PC-3 (cell line): ENCODE results near the gene DAPK1. TPM values are rescaled to one million over a fixed set of nuclear protein-coding genes. Genes with fewer than 3 reads are reported as not detected.

Source experiments
- ATAC-seq: fragments of 200-7000 bp; cut with Tn5 transposase; 2 replicates; pipeline ENCODE4 v1.9.1; 2020; ENCODE audit warnings: mild to moderate bottlenecking, moderate library complexity
- BruUV-seq: library from RNA; stranded (reverse); fragments of 400-500 nt; replicated peaks from 2 replicates; lab custom pipeline; 2021; lab: Mats Ljungman, UMichigan
- CTCF ChIA-PET: fragments of 300-600 bp; sonication (Branson Sonifier 250); formaldehyde crosslinking; loops from one replicate; lab custom pipeline; 2022; ENCODE audit warnings: antibody characterized with exemption; lab: Charles Lee
- POLR2A ChIA-PET: fragments of 300-600 bp; sonication (Branson Sonifier 250); formaldehyde crosslinking; loops from one replicate; lab custom pipeline; 2022; ENCODE audit warnings: antibody characterized with exemption; ENCODE audit not compliant: unreplicated experiment; lab: Charles Lee
- DNase-seq: peaks from one replicate; pipeline ENCODE4 v3.0.0-alpha.2; 2015
- H2AFZ ChIP-seq: fragments of 300-600 bp; sonication (generic); 2 replicates; pipeline ENCODE4 v1.6.0; 2016; ENCODE audit warnings: antibody characterized with exemption, low read length
- H3F3A ChIP-seq: fragments of 300-600 bp; sonication (generic); one replicate; pipeline ENCODE4 v1.6.0; 2017; ENCODE audit warnings: antibody characterized with exemption, low read length, control low read depth, mild to moderate bottlenecking; ENCODE audit not compliant: unreplicated experiment
- H3K27ac ChIP-seq: fragments of 300-600 bp; sonication (generic); 2 replicates; pipeline ENCODE4 v1.5.1; 2016; ENCODE audit warnings: mild to moderate bottlenecking, low read length
- H3K27me3 ChIP-seq: fragments of 300-600 bp; sonication (generic); 2 replicates; pipeline ENCODE4 v1.6.1; 2016; ENCODE audit warnings: low read length, mixed read lengths
- H3K36me3 ChIP-seq: fragments of 300-600 bp; sonication (generic); 2 replicates; pipeline ENCODE4 v1.6.1; 2016; ENCODE audit warnings: low read depth, mixed run types, low read length, mixed read lengths
- H3K4me1 ChIP-seq: fragments of 300-600 bp; sonication (generic); 2 replicates; pipeline ENCODE4 v1.5.1; 2016; ENCODE audit warnings: low read length; ENCODE audit not compliant: insufficient read depth
- H3K4me2 ChIP-seq: fragments of 300-600 bp; sonication (generic); 2 replicates; pipeline ENCODE4 v1.6.0; 2016; ENCODE audit warnings: low read length
- H3K4me3 ChIP-seq: fragments of 300-600 bp; sonication (generic); 2 replicates; pipeline ENCODE4 v1.5.1; 2016; ENCODE audit warnings: mild to moderate bottlenecking, low read length, mixed read lengths
- H3K79me2 ChIP-seq: fragments of 300-600 bp; sonication (generic); 2 replicates; pipeline ENCODE4 v1.6.1; 2017; ENCODE audit warnings: low read length, mixed read lengths
- H3K9ac ChIP-seq: fragments of 300-600 bp; sonication (generic); 2 replicates; pipeline ENCODE4 v1.6.0; 2016; ENCODE audit warnings: mild to moderate bottlenecking, low read length
- H3K9me2 ChIP-seq: fragments of 300-600 bp; sonication (generic); replicated peaks from 2 replicates; pipeline ENCODE4 v1.6.1; 2016; ENCODE audit warnings: mixed run types, low read length, mixed read lengths
- H3K9me3 ChIP-seq: fragments of 300-600 bp; sonication (generic); 2 replicates; pipeline ENCODE4 v1.6.1; 2016; ENCODE audit warnings: low read length, mixed read lengths
- H4K20me1 ChIP-seq: fragments of 300-600 bp; sonication (generic); 2 replicates; pipeline ENCODE4 v1.6.1; 2016; ENCODE audit warnings: low read length, mixed read lengths
- EZH2 ChIP-seq: fragments of 300-600 bp; sonication (generic); IDR thresholded peaks from one replicate; pipeline ENCODE4 v1.6.1; 2017; ENCODE audit warnings: antibody characterized with exemption, mild to moderate bottlenecking, low read length; ENCODE audit not compliant: unreplicated experiment
- EZH2phosphoT487 ChIP-seq: fragments of 300-600 bp; sonication (generic); IDR thresholded peaks from 2 replicates; pipeline ENCODE4 v1.6.1; 2018; ENCODE audit warnings: mild to moderate bottlenecking, antibody characterized with exemption, low read length, borderline replicate concordance
- intact Hi-C: fragments of 100-400 bp; cut with micrococcal nuclease; formaldehyde crosslinking; loops from 2 replicates; pipeline ENCODE4 v1.9.0; 2023
- total RNA-seq: library from RNA; depleted of rRNA; stranded (reverse); fragments of >200 nt; gene quantifications from 2 replicates; pipeline ENCODE4 v1.2.3, GENCODE V29; 2014
- TF ChIP-seq, protein P1 (sequence below): fragments of 300-600 bp; sonication (generic); conservative IDR thresholded peaks from 2 replicates; pipeline ENCODE4 v1.5.1; 2017; ENCODE audit warnings: antibody characterized with exemption, low read depth, mild to moderate bottlenecking, low read length

DAPK1 gene
- total RNA-seq, 1 experiment from 2014 or later: not detected

DNA sequence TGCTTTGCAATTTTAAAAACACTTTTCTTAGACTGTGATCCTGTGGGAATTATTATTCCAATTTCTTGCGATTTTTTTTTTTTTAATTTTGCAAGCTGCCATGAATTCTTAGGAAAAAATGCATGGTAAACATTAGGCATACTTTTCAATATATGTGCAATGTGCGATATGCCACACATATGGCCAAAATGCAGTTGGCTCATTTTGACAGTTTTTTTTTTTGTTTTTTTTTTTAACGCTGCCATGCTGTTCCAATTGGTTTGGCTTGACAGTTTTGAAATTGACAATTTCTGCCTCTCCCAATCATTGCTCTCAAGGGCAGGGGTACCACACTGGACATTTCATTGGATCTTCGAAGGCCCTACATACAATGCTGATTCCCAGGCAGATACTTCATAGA lies 36.4 kb downstream of the DAPK1 start:
- H3K9me3 ChIP-seq: no peaks in the 10 kb centered on the region
- no peak overlapping the region for H3K9ac ChIP-seq
- ATAC-seq: no peak
- BruUV-seq: no TSS peak
- H3K79me2 ChIP-seq: no peaks in the 10 kb centered on the region
- H3F3A ChIP-seq: no peaks in the 10 kb centered on the region
- no peak for DNase-seq
- H3K27me3 ChIP-seq: no peaks in the 10 kb centered on the region
- POLR2A ChIA-PET: no interaction called here
- no peak for TF ChIP-seq EZH2
- TF ChIP-seq EZH2phosphoT487: no peak
- TF ChIP-seq, protein P1, sequence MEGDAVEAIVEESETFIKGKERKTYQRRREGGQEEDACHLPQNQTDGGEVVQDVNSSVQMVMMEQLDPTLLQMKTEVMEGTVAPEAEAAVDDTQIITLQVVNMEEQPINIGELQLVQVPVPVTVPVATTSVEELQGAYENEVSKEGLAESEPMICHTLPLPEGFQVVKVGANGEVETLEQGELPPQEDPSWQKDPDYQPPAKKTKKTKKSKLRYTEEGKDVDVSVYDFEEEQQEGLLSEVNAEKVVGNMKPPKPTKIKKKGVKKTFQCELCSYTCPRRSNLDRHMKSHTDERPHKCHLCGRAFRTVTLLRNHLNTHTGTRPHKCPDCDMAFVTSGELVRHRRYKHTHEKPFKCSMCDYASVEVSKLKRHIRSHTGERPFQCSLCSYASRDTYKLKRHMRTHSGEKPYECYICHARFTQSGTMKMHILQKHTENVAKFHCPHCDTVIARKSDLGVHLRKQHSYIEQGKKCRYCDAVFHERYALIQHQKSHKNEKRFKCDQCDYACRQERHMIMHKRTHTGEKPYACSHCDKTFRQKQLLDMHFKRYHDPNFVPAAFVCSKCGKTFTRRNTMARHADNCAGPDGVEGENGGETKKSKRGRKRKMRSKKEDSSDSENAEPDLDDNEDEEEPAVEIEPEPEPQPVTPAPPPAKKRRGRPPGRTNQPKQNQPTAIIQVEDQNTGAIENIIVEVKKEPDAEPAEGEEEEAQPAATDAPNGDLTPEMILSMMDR: no peak
- CTCF ChIA-PET: no interaction called here
- H3K9me2 ChIP-seq: no peaks in the 10 kb centered on the region
- H3K4me1 ChIP-seq: no peaks in the 10 kb centered on the region
- no peak overlapping the region for H2AFZ ChIP-seq
- intact Hi-C loops: no loop called here
- H3K36me3 ChIP-seq: no peaks in the 10 kb centered on the region
- H3K4me2 ChIP-seq: no peak overlapping the region
- H4K20me1 ChIP-seq: no peaks in the 10 kb centered on the region
- no peak overlapping the region for H3K27ac ChIP-seq
- no peak overlapping the region for H3K4me3 ChIP-seq

DNA sequence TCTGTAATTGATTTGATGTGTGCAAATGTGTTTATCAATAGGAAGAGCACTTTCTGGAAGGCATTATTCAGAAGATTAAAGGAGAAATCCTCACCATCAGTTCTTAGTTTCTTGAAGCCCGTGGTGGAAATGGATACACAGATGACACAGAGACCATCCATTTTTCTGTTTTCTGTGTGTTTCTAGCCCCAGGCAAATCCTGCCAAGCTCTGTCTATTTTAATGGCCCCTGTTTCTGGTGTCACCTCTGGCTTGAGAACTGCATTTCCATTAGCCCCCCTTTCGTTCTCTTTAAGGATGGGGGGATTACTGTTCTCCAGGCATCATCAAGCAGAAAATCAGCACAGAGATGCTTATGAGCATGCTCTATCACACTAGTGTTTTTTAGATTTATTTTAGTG lies 37.3 kb downstream of the DAPK1 start:
- Histone ChIP-seq H4K20me1 (no peaks in the 10 kb centered on the region), H3K4me1 (no peaks in the 10 kb centered on the region), H3K4me2 (no peak overlapping the region), H2AFZ (no peak overlapping the region), H3K79me2 (no peaks in the 10 kb centered on the region), H3K27ac (no peak overlapping the region), H3K4me3 (no peak overlapping the region), H3K9ac (no peak overlapping the region), H3K9me2 (no peaks in the 10 kb centered on the region), H3F3A (no peaks in the 10 kb centered on the region), H3K36me3 (no peaks in the 10 kb centered on the region), H3K27me3 (no peaks in the 10 kb centered on the region), H3K9me3 (no peaks in the 10 kb centered on the region)
- no peak for DNase-seq
- ChIA-PET CTCF (no interaction called here), POLR2A (no interaction called here)
- no peak for TF ChIP-seq EZH2phosphoT487
- TF ChIP-seq, protein P1: no peak
- no peak for ATAC-seq
- intact Hi-C loops: no loop called here
- BruUV-seq: no TSS peak

DNA sequence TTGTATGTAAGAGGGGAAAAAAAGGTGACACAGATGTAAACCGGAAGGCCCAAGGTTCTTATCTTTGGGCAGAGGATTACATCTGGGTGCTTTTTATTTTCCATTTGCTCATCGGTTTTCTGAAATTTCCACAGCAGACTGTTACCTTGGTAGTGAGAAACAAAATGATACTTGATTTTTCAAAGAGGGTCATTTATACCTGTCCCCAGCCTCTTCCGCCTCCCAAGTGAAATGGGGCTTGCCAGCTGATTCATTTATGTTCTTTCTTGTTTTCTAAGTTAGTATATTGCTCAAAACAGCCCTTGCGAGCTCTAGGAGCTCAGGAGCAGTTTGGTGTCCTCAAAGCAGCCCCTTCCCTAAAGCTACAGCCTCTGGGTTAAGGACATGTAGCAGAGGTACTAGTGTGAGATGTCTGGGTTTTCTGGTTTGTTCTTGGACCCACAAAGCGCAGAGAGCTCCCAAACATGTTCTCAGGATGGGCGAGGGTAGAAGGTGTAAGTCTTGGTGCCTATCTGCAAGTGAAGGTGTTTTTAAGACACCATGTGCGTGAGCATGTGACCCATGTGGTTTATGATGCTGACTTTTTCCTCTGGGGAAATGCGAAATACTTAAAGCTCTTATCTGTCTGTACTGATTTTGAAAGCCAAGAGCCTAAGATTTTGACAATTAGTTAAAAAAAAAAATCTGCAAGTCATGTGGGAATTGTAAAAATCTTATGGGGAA lies 38.3 kb downstream of the DAPK1 start:
- H3K9me2 ChIP-seq: no peaks in the 10 kb centered on the region
- intact Hi-C loops: no loop called here
- H3K79me2 ChIP-seq: no peaks in the 10 kb centered on the region
- no peaks in the 10 kb centered on the region for H3K9me3 ChIP-seq
- ATAC-seq (no peak), DNase-seq (no peak)
- H3K9ac ChIP-seq: no peak overlapping the region
- H3K4me1 ChIP-seq: no peaks in the 10 kb centered on the region
- H3K27me3 ChIP-seq: no peaks in the 10 kb centered on the region
- POLR2A ChIA-PET: no interaction called here
- H3K36me3 ChIP-seq: no peaks in the 10 kb centered on the region
- no peak overlapping the region for H3K4me3 ChIP-seq
- H2AFZ ChIP-seq: no peak overlapping the region
- TF ChIP-seq EZH2phosphoT487 (no peak), EZH2 (no peak)
- TF ChIP-seq, protein P1: no peak
- no peak overlapping the region for H3K4me2 ChIP-seq
- CTCF ChIA-PET: no interaction called here
- no peaks in the 10 kb centered on the region for H3F3A ChIP-seq
- no peaks in the 10 kb centered on the region for H4K20me1 ChIP-seq
- H3K27ac ChIP-seq: no peak overlapping the region
- no TSS peak for BruUV-seq
